Right ventricle myocardium superior (tissue), 1 donor: ENCODE measurements around the gene MAGEA1. TPM values are rescaled to one million over a fixed set of nuclear protein-coding genes. Genes with fewer than 3 reads are reported as not detected.

Experiments used
- ATAC-seq: fragments of 200-7000 bp; cut with Tn5 transposase; one replicate; pipeline ENCODE4 v1.9.1; 2020; ENCODE audit warnings: mild to moderate bottlenecking; ENCODE audit not compliant: poor library complexity
- DNase-seq: peaks from one replicate; pipeline ENCODE4 v3.0.0-alpha.2; 2020
- intact Hi-C: fragments of 100-400 bp; cut with DNase I; formaldehyde crosslinking; loops from one replicate; pipeline ENCODE4 v1.11.2; 2022
- total RNA-seq: library from RNA; stranded (reverse); fragmentation: NEBNext Ultra II Directional; extraction: Animal tissue kit (Norgen Biotek cat#: 25700); gene quantifications from one replicate; pipeline ENCODE4 v1.2.1, GENCODE V29; 2021
- donor health status: DM: no; HTN: yes; CAD: no; lungs with severe emphysema.

MAGEA1 gene
- total RNA-seq, 1 donor from 2014 or later: not detected

DNA sequence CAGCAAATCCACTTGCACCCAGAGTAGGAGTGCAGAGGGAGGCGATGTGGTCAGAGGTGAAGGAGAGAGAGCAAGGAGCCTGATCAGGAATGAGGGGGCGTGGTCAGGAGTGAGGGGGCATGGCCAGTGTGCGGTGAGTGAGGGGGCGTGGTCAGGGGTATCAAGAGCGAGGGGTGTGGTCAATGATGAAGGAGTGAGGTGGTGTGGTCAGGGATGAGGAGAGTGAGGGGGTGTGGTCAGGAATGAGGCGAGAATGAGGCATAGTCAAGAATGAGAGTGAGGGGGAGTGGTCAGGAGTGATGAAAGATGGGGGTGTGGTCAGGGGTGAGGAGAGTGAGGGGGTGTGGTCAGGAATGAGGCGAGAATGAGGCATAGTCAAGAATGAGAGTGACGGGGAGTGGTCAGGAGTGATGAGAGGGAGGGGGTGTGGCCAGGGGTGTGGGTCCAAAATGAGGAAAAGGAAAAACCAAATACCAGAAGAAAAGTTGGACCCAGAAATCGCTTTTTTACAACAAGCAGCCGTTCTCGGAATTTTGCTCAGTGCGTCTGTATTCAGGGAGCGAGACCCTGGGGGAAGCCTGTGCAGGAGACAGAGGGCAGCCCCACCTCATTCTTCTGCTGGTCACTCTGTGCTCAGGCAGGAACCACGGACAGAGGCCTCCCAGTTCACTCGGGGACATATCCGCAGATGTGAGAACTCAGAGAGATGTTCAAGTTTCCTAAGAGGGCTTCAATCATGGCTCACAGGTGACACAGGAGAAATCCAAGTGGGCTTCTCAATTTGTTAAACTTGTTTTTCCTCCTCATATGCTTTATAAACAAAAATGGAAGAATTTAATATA lies 47.5 kb downstream of the MAGEA1 start:
- DNase-seq (no peak), ATAC-seq (no peak)
- intact Hi-C loops: no loop called here

Other genes starting within 250 kb of the MAGEA1 start
- not detected for gene PNMA5, start 185.2 kb upstream of the MAGEA1 start, total RNA-seq
- gene PNMA3, start 122.8 kb upstream of the MAGEA1 start, total RNA-seq: 2.5 TPM
- gene PNMA6A, start 106.8 kb upstream of the MAGEA1 start, total RNA-seq: 3.0 TPM
- not detected for gene PNMA6F, start 142.5 kb downstream of the MAGEA1 start, total RNA-seq
- 5.1 TPM for gene ZNF275, start 154.9 kb downstream of the MAGEA1 start, total RNA-seq
- not detected for gene PNMA6E, start 222.1 kb downstream of the MAGEA1 start, total RNA-seq
- 0.65 TPM for gene ZFP92, start 232.2 kb downstream of the MAGEA1 start, total RNA-seq